Lower lobe of right lung (tissue), 2 donors: Measurements from ENCODE around the gene OR51M1. TPM values are rescaled to one million over a fixed set of nuclear protein-coding genes. Genes with fewer than 3 reads are reported as not detected.

ENCODE experiments used
- ATAC-seq, 2 donors: fragments of 200-7000 bp; cut with Tn5 transposase; one replicate each; pipeline ENCODE4 v1.9.1; 2020 to 2022; ENCODE audit warnings: mild to moderate bottlenecking in 2 of 2, moderate library complexity in 2 of 2
- DNase-seq: peaks from one replicate; pipeline ENCODE4 v3.0.0-alpha.2; 2020
- H3K27ac ChIP-seq: fragments of 200-600 bp; one replicate; pipeline ENCODE4 v1.8.0; 2022
- H3K27me3 ChIP-seq: fragments of 200-600 bp; one replicate; pipeline ENCODE4 v1.8.0; 2022; ENCODE audit warnings: low read depth
- H3K36me3 ChIP-seq: fragments of 200-600 bp; one replicate; pipeline ENCODE4 v1.8.0; 2022; ENCODE audit warnings: mild to moderate bottlenecking
- H3K4me1 ChIP-seq: fragments of 200-600 bp; one replicate; pipeline ENCODE4 v1.8.0; 2022
- H3K4me3 ChIP-seq: fragments of 200-600 bp; one replicate; pipeline ENCODE4 v1.8.0; 2022; ENCODE audit warnings: mild to moderate bottlenecking
- H3K9me3 ChIP-seq: fragments of 200-600 bp; one replicate; pipeline ENCODE4 v1.8.0; 2022
- intact Hi-C: fragments of 100-400 bp; cut with DNase I; formaldehyde crosslinking; loops from one replicate; pipeline ENCODE4 v1.11.0; 2022
- total RNA-seq: library from RNA; stranded (reverse); fragmentation: NEBNext Ultra II Directional; extraction: Animal tissue kit (Norgen Biotek cat#: 25700); gene quantifications from one replicate; pipeline ENCODE4 v1.2.1, GENCODE V29; 2021
- TF ChIP-seq, protein P1 (sequence below): fragments of 200-600 bp; IDR thresholded peaks from one replicate; pipeline ENCODE4 v1.8.0; 2022; ENCODE audit warnings: antibody characterized with exemption, mild to moderate bottlenecking
- donor health status: DM: no; HTN: yes; CAD: no; lungs with severe emphysema.

Gene OR51M1
- total RNA-seq, 1 donor from 2014 or later = not detected

DNA sequence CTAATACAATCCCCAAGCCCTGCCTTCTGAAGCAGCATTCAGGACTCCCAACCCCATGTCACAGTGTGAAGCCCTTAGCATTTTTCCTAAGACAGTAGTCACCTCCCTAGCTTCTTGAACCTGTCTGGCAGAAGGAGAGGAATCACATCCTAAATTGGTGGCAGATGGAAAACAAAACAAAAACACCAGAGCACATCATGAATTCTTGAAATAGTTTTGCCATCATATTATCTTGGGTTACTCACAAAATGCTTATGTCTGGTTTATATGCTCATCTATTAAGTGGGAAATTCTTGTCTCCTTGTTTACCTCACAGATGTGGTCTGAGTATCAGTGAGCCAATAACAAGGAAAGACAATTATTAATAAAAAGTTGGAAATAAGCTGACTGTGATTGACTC lies 15.3 kb downstream of the OR51M1 start:
- intact Hi-C loops = no loop called here
- Histone ChIP-seq H3K27ac (no peak overlapping the region), H3K4me3 (no peak overlapping the region), H3K36me3 (no peaks in the 10 kb centered on the region), H3K4me1 (no peaks in the 10 kb centered on the region), H3K27me3 (no peaks in the 10 kb centered on the region), H3K9me3 (no peaks in the 10 kb centered on the region)
- TF ChIP-seq, protein P1, sequence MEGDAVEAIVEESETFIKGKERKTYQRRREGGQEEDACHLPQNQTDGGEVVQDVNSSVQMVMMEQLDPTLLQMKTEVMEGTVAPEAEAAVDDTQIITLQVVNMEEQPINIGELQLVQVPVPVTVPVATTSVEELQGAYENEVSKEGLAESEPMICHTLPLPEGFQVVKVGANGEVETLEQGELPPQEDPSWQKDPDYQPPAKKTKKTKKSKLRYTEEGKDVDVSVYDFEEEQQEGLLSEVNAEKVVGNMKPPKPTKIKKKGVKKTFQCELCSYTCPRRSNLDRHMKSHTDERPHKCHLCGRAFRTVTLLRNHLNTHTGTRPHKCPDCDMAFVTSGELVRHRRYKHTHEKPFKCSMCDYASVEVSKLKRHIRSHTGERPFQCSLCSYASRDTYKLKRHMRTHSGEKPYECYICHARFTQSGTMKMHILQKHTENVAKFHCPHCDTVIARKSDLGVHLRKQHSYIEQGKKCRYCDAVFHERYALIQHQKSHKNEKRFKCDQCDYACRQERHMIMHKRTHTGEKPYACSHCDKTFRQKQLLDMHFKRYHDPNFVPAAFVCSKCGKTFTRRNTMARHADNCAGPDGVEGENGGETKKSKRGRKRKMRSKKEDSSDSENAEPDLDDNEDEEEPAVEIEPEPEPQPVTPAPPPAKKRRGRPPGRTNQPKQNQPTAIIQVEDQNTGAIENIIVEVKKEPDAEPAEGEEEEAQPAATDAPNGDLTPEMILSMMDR = no peak
- DNase-seq (no peak), ATAC-seq (no peak)

DNA sequence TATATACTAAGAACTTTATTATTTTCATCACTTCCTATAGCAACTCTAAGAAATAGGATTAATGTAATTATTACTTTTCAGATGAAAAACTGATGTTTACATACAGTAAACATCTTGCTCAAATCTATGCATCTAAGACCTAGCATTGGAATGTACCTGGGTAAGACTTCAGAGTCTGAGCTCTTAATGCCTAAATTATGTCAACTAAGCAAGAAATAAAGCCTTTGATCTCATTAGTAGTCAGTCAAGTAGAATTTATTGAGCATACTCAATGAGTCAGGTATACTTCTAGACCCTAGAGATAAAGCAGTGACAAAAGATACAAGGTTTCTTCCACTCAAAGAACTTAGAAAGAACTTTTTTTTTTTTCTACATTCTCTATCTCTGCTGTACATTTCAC lies 21.6 kb downstream of the OR51M1 start:
- no peaks in the 10 kb centered on the region for H3K4me1 ChIP-seq
- H3K27me3 ChIP-seq = no peaks in the 10 kb centered on the region
- no peak overlapping the region for H3K27ac ChIP-seq
- H3K9me3 ChIP-seq = no peaks in the 10 kb centered on the region
- ATAC-seq (no peak), DNase-seq (no peak)
- H3K4me3 ChIP-seq = no peak overlapping the region
- H3K36me3 ChIP-seq = no peaks in the 10 kb centered on the region
- TF ChIP-seq, protein P1 = no peak
- intact Hi-C loops = no loop called here

DNA sequence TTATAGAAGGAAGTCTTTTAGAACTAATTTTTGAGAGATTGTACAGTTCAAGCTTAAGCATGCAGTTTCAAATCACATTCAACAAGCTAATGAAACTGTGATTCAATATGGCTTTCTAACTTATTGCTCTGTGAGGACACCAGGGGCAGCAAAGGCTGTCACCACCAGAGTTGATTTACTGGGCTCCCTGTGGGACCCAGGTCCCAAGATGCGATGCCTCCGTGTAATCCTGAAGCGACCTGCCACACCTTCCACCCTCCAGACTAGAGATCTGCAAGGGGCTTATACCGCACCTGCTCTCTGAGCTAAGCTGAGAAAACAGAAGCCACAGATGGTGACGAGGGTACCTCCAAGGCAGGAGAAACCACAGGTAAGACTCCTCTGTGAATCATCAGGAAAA lies 37.4 kb downstream of the OR51M1 start:
- intact Hi-C loops = no loop called here
- no peaks in the 10 kb centered on the region for H3K4me1 ChIP-seq
- no peak overlapping the region for H3K4me3 ChIP-seq
- no peaks in the 10 kb centered on the region for H3K9me3 ChIP-seq
- DNase-seq = no peak
- ATAC-seq = no peak
- TF ChIP-seq, protein P1 = no peak
- H3K27ac ChIP-seq = no peak overlapping the region
- no peaks in the 10 kb centered on the region for H3K27me3 ChIP-seq
- no peaks in the 10 kb centered on the region for H3K36me3 ChIP-seq

DNA sequence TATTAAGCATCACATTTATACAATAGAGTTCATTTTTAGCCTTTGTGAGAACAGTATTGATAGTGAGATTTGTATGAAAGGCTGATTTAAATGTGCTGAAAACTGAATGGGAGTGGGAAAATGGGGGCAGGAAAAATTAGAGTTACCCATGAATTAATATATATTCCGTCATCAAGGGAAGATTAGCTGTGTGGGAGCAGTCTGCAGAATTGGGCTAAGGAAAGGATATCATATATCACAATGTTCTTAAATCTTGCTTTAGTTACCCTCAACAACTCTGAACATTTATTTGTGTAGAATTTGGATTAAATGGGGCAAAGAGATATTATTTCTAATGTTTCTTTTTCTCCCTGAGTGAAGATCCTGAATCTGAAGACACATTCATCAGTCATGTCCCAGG lies 38.2 kb downstream of the OR51M1 start, which contains the start of gene OR51Q1:
OR51Q1 (plus strand) TSS at position 301 of the 400 bp plus-strand sequence; CDS start at position 391, 90 bp downstream.
- TF ChIP-seq, protein P1 = no peak
- no peak within 1 kb of the TSS for H3K4me3 ChIP-seq
- intact Hi-C loops = no loop called here
- H3K4me1 ChIP-seq = no peaks in the 10 kb centered on the region
- no peak within 1 kb of the TSS for H3K27ac ChIP-seq
- no peaks in the 10 kb centered on the region for H3K9me3 ChIP-seq
- no peak for ATAC-seq
- no peak for DNase-seq
- no peaks in the 10 kb centered on the region for H3K36me3 ChIP-seq
- no peaks in the 10 kb centered on the region for H3K27me3 ChIP-seq

GRCh38 chr11:5423131-5423530 lies 39.5 kb downstream of the OR51M1 start:
- Histone ChIP-seq H3K27ac (no peak overlapping the region), H3K9me3 (no peaks in the 10 kb centered on the region), H3K4me3 (no peak overlapping the region), H3K36me3 (no peaks in the 10 kb centered on the region), H3K27me3 (no peaks in the 10 kb centered on the region), H3K4me1 (no peaks in the 10 kb centered on the region)
- ATAC-seq = no peak
- TF ChIP-seq, protein P1 = no peak
- intact Hi-C loops = no loop called here
- no peak for DNase-seq

DNA sequence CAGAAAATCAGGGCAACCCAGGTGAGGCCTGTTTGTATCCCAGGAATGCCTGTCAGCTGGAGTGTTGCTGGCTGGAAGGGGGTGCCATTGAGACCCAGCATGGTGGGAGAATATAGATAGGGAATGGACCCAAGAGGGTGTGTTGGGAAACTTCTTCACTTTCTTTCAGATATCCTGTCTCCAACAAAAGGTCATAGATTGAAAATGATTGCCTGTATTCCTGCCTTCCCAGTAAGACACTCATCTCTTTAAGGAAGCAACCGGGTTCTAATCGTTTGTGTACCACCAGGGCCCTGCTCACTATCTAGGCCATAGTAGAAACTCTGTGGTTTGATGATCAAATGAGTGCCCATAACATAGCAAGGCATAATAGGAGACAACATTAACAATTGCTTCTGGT lies 57.8 kb downstream of the OR51M1 start, which contains the start of gene OR51I1:
OR51I1 (minus strand) TSS at position 101 of the 400 bp plus-strand sequence; CDS start at position 101, 0 bp downstream.
- intact Hi-C loops = no loop called here
- Histone ChIP-seq H3K27me3 (no peaks in the 10 kb centered on the region), H3K9me3 (no peaks in the 10 kb centered on the region), H3K4me1 (no peaks in the 10 kb centered on the region), H3K36me3 (no peaks in the 10 kb centered on the region), H3K4me3 (no peak within 1 kb of the TSS), H3K27ac (no peak within 1 kb of the TSS)
- no peak for ATAC-seq
- no peak for DNase-seq
- TF ChIP-seq, protein P1 = no peak
